ENCODE results near the gene DUSP12. TPM values are rescaled to one million over a fixed set of nuclear protein-coding genes. Genes with fewer than 3 reads are reported as not detected.

Gene DUSP12
- total and polyA plus RNA-seq, 4 donors: 15.0 to 60.1 (median 23.2) TPM

- no peak overlapping the region for H3K9ac ChIP-seq (ENCODE audit: insufficient read depth in 1 of 2, low read length in 2 of 2)
- no peak for DNase-seq
- WGBS, 2 donors: 75 to 85% methylated on average over 9 of the region's 9 CpGs
Measured at GRCh38 chr1:161743231-161743630, 6.4 kb upstream of the DUSP12 start.

GRCh38 chr1:161747801-161748200 is 1.8 kb upstream of the DUSP12 start:
- no peak for ATAC-seq (ENCODE audit: insufficient read depth, low FRiP score)
- Histone ChIP-seq H3K4me3 (no peak overlapping the region), H3K4me1 (ENCODE audit: control insufficient read depth in 5 of 5, insufficient read depth in 5 of 5, low read length in 5 of 5) (peaks cover 0 to 14% (median 2%) of the 10 kb centered on the region in 5 donors), H3K9me3 (ENCODE audit: control insufficient read depth in 4 of 4, insufficient read depth in 3 of 4, low read length in 3 of 4) (no peaks in the 10 kb centered on the region), H3K36me3 (ENCODE audit: control insufficient read depth in 4 of 4, insufficient read depth in 4 of 4, low read length in 4 of 4) (peaks cover 2 to 15% (median 5%) of the 10 kb centered on the region in 4 donors), H3K9ac (ENCODE audit: insufficient read depth in 1 of 2, low read length in 2 of 2) (no peak overlapping the region), H3K27ac (ENCODE audit: low read depth in 1 of 2, low read length in 1 of 2) (no peak overlapping the region), H3K27me3 (ENCODE audit: control insufficient read depth in 3 of 3, insufficient read depth in 3 of 3, low read length in 2 of 3) (peaks cover 0 to 2% (median 0%) of the 10 kb centered on the region in 3 donors)
- TF ChIP-seq, protein P1, sequence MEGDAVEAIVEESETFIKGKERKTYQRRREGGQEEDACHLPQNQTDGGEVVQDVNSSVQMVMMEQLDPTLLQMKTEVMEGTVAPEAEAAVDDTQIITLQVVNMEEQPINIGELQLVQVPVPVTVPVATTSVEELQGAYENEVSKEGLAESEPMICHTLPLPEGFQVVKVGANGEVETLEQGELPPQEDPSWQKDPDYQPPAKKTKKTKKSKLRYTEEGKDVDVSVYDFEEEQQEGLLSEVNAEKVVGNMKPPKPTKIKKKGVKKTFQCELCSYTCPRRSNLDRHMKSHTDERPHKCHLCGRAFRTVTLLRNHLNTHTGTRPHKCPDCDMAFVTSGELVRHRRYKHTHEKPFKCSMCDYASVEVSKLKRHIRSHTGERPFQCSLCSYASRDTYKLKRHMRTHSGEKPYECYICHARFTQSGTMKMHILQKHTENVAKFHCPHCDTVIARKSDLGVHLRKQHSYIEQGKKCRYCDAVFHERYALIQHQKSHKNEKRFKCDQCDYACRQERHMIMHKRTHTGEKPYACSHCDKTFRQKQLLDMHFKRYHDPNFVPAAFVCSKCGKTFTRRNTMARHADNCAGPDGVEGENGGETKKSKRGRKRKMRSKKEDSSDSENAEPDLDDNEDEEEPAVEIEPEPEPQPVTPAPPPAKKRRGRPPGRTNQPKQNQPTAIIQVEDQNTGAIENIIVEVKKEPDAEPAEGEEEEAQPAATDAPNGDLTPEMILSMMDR (IDR thresholded peaks at IDR 0.05; ENCODE audit: control extremely low read depth, extremely low read depth): no peak
- no peak for DNase-seq
- 48 to 56% methylated on average over 6 of the region's 6 CpGs for WGBS, 2 donors

More at GRCh38 chr1:161743231-161743630, 6.4 kb upstream of the DUSP12 start:
- no peaks in the 10 kb centered on the region for H3K36me3 ChIP-seq (ENCODE audit: control insufficient read depth in 4 of 4, insufficient read depth in 4 of 4, low read length in 4 of 4)
- no peak for ATAC-seq (ENCODE audit: insufficient read depth, low FRiP score)
- H3K4me3 ChIP-seq: no peak overlapping the region
- H3K4me1 ChIP-seq (ENCODE audit: control insufficient read depth in 5 of 5, insufficient read depth in 5 of 5, low read length in 5 of 5): no peaks in the 10 kb centered on the region
- H3K27me3 ChIP-seq (ENCODE audit: control insufficient read depth in 3 of 3, insufficient read depth in 3 of 3, low read length in 2 of 3): peaks cover 0 to 2% (median 0%) of the 10 kb centered on the region in 3 donors
- TF ChIP-seq, protein P1 (IDR thresholded peaks at IDR 0.05; ENCODE audit: control extremely low read depth, extremely low read depth): no peak
- H3K27ac ChIP-seq (ENCODE audit: low read depth in 1 of 2, low read length in 1 of 2): no peak overlapping the region
- H3K9me3 ChIP-seq (ENCODE audit: control insufficient read depth in 4 of 4, insufficient read depth in 3 of 4, low read length in 3 of 4): no peaks in the 10 kb centered on the region

- H3K36me3 ChIP-seq (ENCODE audit: control insufficient read depth in 4 of 4, insufficient read depth in 4 of 4, low read length in 4 of 4): peaks cover 2 to 4% (median 3%) of the 10 kb centered on the region in 4 donors
- TF ChIP-seq, protein P1 (IDR thresholded peaks at IDR 0.05; ENCODE audit: control extremely low read depth, extremely low read depth): no peak
- 74 to 81% methylated on average over 7 of the region's 7 CpGs for WGBS, 2 donors
- H3K4me3 ChIP-seq: no peak overlapping the region
- no peaks in the 10 kb centered on the region for H3K27me3 ChIP-seq (ENCODE audit: control insufficient read depth in 3 of 3, insufficient read depth in 3 of 3, low read length in 2 of 3)
- no peak overlapping the region for H3K27ac ChIP-seq (ENCODE audit: low read depth in 1 of 2, low read length in 1 of 2)
- no peaks in the 10 kb centered on the region for H3K9me3 ChIP-seq (ENCODE audit: control insufficient read depth in 4 of 4, insufficient read depth in 3 of 4, low read length in 3 of 4)
- H3K4me1 ChIP-seq (ENCODE audit: control insufficient read depth in 5 of 5, insufficient read depth in 5 of 5, low read length in 5 of 5): peaks cover 0 to 11% (median 2%) of the 10 kb centered on the region in 5 donors
- ATAC-seq (ENCODE audit: insufficient read depth, low FRiP score) (no peak), DNase-seq (no peak)
- H3K9ac ChIP-seq (ENCODE audit: insufficient read depth in 1 of 2, low read length in 2 of 2): no peak overlapping the region
Measured at GRCh38 chr1:161763522-161764098, 14.0 kb downstream of the DUSP12 start.

All from lung (tissue), 12 donors.